Measurements from ENCODE around the gene CTU1.

GRCh38 chr19:51102991-51103390 lies 5.2 kb downstream of the CTU1 start:
- no peak for TF ChIP-seq CTCF (IDR thresholded peaks at IDR 0.05 in 2 of 3, conservative IDR thresholded peaks at IDR 0.05 in 1 of 3; ENCODE audit: control insufficient read depth in 2 of 3, extremely low read depth in 1 of 3, insufficient read depth in 1 of 3, low read depth in 3 of 3, low read length in 3 of 3)
- TF ChIP-seq YBX1 (IDR thresholded peaks at IDR 0.05): no peak

Measured in GM12878 (cell line).